Right lobe of liver (tissue), 6 donors: ENCODE data around the gene B3GALT4. TPM values are rescaled to one million over a fixed set of nuclear protein-coding genes. Genes with fewer than 3 reads are reported as not detected.

Source experiments
- ATAC-seq, 4 donors: fragments of 200-7000 bp; cut with Tn5 transposase; one replicate each; pipeline ENCODE4 v1.9.1; 2020; ENCODE audit warnings: mild to moderate bottlenecking in 4 of 4, moderate library complexity in 4 of 4
- DNase-seq, 3 donors: peaks; one replicate each; pipeline ENCODE4 v3.0.0-alpha.2; 2020
- H3K27ac ChIP-seq, 3 donors: fragments of 200-600 bp; one replicate each; pipeline ENCODE4 v1.8.0; 2022
- H3K27me3 ChIP-seq, 2 donors: fragments of 200-600 bp; one replicate each; pipeline ENCODE4 v1.8.0; 2022
- H3K36me3 ChIP-seq, 4 donors: fragments of 200-600 bp; sonication (generic) in 1 of 4; one replicate each; pipeline versions ENCODE4 v1.5.1 to v1.8.0; 2017 to 2022; ENCODE audit warnings: control low read depth in 1 of 4
- H3K4me1 ChIP-seq, 4 donors: fragments of 200-600 bp; sonication (generic) in 1 of 4; one replicate each; pipeline versions ENCODE4 v1.5.1 to v1.8.0; 2017 to 2022; ENCODE audit warnings: control low read depth in 1 of 4
- H3K4me3 ChIP-seq, 3 donors: fragments of 200-600 bp; one replicate each; pipeline ENCODE4 v1.8.0; 2022
- H3K9me3 ChIP-seq, 4 donors: fragments of 200-600 bp; sonication (generic) in 1 of 4; one replicate each; pipeline versions ENCODE4 v1.5.1 to v1.8.0; 2017 to 2022; ENCODE audit warnings: control low read depth in 1 of 4
- POLR2A ChIP-seq: fragments of 450-650 bp; IDR thresholded peaks from one replicate; pipeline ENCODE4 v1.6.1; 2017; ENCODE audit warnings: antibody characterized with exemption, mild to moderate bottlenecking
- WGBS: methylation state at CpG from one replicate; pipeline ENCODE4 v1.1.6; 2018; ENCODE audit warnings: low coverage, low lambda C conversion rate; ENCODE audit not compliant: insufficient coverage; ENCODE audit errors: missing lambda C conversion rate; 5-methylcytosine and 5-hydroxymethylcytosine counted together
- intact Hi-C, 2 donors: fragments of 100-400 bp; cut with DNase I; formaldehyde crosslinking; loops; one replicate each; pipeline versions ENCODE4 v1.11.2 to v1.14.1; 2022
- total RNA-seq, 6 experiments: library from RNA; depleted of rRNA in 2 of 6; stranded (reverse); fragments of >200 nt in 2 of 6; fragmentation: NEBNext Ultra II Directional in 3 of 6; extraction: Animal tissue kit (Norgen Biotek cat#: 25700) in 3 of 6; gene quantifications; one replicate each; pipeline versions ENCODE4 v1.1.0 to v1.2.4, GENCODE V29; 2016 to 2023
- TF ChIP-seq, protein P1 (sequence below), 4 donors: fragments of 200-600 bp in 3 of 4; fragments of 450-650 bp in 1 of 4; IDR thresholded peaks; one replicate each; pipeline versions ENCODE4 v1.5.1 to v1.8.0; 2016 to 2022; ENCODE audit warnings: antibody characterized with exemption in 4 of 4, mild to moderate bottlenecking in 2 of 4
- donor health status: DM: no; HTN: yes; CAD: no.
- donor health status: DM: no; HTN: no; CAD: no.
- donor health status: DM: no; HTN: no; CAD: no.
- donor health status: DM: no; HTN: yes; CAD: no.
- donor health status: DM: no; HTN: yes; CAD: no.

The B3GALT4 gene
- total RNA-seq, 6 experiments from 2014 or later, result 0.79 to 1.7 (median 1.4) TPM

GRCh38 chr6:33301877-33302276 is 25.0 kb downstream of the B3GALT4 start:
- Histone ChIP-seq H3K4me1 (peaks cover 0 to 13% (median 3%) of the 10 kb centered on the region in 4 donors), H3K27ac (no peak overlapping the region), H3K36me3 (peaks cover 0 to 28% (median 5%) of the 10 kb centered on the region in 4 donors), H3K9me3 (no peaks in the 10 kb centered on the region), H3K4me3 (no peak overlapping the region), H3K27me3 (no peaks in the 10 kb centered on the region)
- TF ChIP-seq, protein P1, sequence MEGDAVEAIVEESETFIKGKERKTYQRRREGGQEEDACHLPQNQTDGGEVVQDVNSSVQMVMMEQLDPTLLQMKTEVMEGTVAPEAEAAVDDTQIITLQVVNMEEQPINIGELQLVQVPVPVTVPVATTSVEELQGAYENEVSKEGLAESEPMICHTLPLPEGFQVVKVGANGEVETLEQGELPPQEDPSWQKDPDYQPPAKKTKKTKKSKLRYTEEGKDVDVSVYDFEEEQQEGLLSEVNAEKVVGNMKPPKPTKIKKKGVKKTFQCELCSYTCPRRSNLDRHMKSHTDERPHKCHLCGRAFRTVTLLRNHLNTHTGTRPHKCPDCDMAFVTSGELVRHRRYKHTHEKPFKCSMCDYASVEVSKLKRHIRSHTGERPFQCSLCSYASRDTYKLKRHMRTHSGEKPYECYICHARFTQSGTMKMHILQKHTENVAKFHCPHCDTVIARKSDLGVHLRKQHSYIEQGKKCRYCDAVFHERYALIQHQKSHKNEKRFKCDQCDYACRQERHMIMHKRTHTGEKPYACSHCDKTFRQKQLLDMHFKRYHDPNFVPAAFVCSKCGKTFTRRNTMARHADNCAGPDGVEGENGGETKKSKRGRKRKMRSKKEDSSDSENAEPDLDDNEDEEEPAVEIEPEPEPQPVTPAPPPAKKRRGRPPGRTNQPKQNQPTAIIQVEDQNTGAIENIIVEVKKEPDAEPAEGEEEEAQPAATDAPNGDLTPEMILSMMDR (IDR thresholded peaks at IDR 0.05), result no peak
- TF ChIP-seq POLR2A, result no peak
- DNase-seq, result no peak
- intact Hi-C loops, result no loop called here
- 68% methylated on average over 3 of the region's 3 CpGs for WGBS
- ATAC-seq, result no peak

DNA sequence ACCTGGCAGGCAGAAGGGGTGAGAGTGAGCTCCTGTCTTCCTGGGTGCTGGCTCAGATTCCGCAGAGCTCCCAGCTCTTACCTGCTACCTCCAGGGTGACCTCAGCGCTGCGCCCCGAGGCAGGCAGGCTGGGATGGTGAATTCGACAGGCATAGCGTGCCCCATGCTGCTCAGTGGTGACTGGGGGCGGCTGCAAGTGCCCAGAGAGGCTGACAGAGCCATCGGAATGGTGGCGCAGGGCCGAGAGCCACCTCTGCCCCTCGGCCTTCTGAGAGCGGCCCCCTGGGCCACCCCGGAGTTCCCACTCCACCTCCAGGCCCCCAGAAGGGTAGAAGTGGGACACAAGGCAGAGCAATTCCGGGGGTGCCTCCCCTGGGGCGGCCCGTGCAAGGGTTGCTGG is 27.3 kb downstream of the B3GALT4 start:
- no peaks in the 10 kb centered on the region for H3K9me3 ChIP-seq
- peaks cover 0 to 28% (median 5%) of the 10 kb centered on the region in 4 donors for H3K36me3 ChIP-seq
- no peak for TF ChIP-seq POLR2A
- TF ChIP-seq, protein P1 (IDR thresholded peaks at IDR 0.05), result no peak
- H3K4me1 ChIP-seq, result peaks cover 0 to 9% (median under 1%) of the 10 kb centered on the region in 4 donors
- H3K4me3 ChIP-seq, result no peak overlapping the region
- intact Hi-C loops, result no loop called here
- DNase-seq (no peak), ATAC-seq (no peak)
- no CpG with 5 or more reads among the region's 16 CpGs for WGBS
- no peaks in the 10 kb centered on the region for H3K27me3 ChIP-seq
- H3K27ac ChIP-seq, result no peak overlapping the region

GRCh38 chr6:33305052-33305451 is 28.1 kb downstream of the B3GALT4 start:
- ATAC-seq (no peak), DNase-seq (no peak)
- TF ChIP-seq POLR2A, result no peak
- TF ChIP-seq, protein P1 (IDR thresholded peaks at IDR 0.05), result no peak
- Histone ChIP-seq H3K27me3 (no peaks in the 10 kb centered on the region), H3K27ac (no peak overlapping the region), H3K4me3 (no peak overlapping the region), H3K36me3 (peaks cover 0 to 28% (median 5%) of the 10 kb centered on the region in 4 donors), H3K4me1 (peaks cover 0 to 6% (median 0%) of the 10 kb centered on the region in 4 donors), H3K9me3 (no peaks in the 10 kb centered on the region)
- no CpG with 5 or more reads among the region's 8 CpGs for WGBS
- intact Hi-C loops, result no loop called here

DNA sequence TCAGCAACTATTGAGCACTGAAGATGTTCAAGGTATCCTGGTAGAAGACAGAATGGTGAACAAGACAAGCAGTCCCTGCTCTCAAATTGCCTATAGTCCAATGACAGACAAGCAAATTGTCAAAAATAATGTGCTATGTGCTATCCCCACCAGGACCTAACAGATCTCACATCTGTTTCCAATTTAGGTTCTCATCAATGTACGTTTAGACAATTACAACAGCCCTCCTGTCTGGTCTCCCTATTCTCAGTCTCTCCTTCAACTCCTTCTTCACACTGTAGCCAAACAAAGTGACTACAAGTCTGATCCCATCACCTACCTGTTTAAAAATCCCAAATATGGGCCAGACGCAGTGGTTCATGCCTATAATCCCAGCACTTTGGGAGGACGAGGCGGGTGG is 29.4 kb downstream of the B3GALT4 start:
- Histone ChIP-seq H3K4me1 (peaks cover 0 to 3% (median 0%) of the 10 kb centered on the region in 4 donors), H3K4me3 (no peak overlapping the region), H3K27ac (no peak overlapping the region), H3K9me3 (no peaks in the 10 kb centered on the region), H3K36me3 (peaks cover 0 to 32% (median 5%) of the 10 kb centered on the region in 4 donors), H3K27me3 (no peaks in the 10 kb centered on the region)
- WGBS, result 78% methylated on average over 4 of the region's 4 CpGs
- no peak for TF ChIP-seq POLR2A
- TF ChIP-seq, protein P1 (IDR thresholded peaks at IDR 0.05), result no peak
- DNase-seq (no peak), ATAC-seq (no peak)
- intact Hi-C loops, result no loop called here
